Measurements from ENCODE around the gene COPE.

Gene COPE

GRCh38 chr19:18895038-18895823 lies 24.0 kb downstream of the COPE start:
- peak; percentile 46 for DNase-seq (ENCODE audit: low spot score)
- FAIRE-seq: no peak

- FAIRE-seq (no peak), DNase-seq (ENCODE audit: low spot score) (no peak)
Measured at GRCh38 chr19:18894254-18895037, 24.7 kb downstream of the COPE start.

GRCh38 chr19:18893587-18894253 lies 25.5 kb downstream of the COPE start:
- no peak for FAIRE-seq
- DNase-seq (ENCODE audit: low spot score): no peak

GRCh38 chr19:18889949-18890745 lies 29.0 kb downstream of the COPE start:
- DNase-seq (ENCODE audit: low spot score): no peak
- no peak for FAIRE-seq

GRCh38 chr19:18886972-18887371 lies 32.2 kb downstream of the COPE start:
- DNase-seq (ENCODE audit: low spot score): no peak
- FAIRE-seq: no peak

- DNase-seq (ENCODE audit: low spot score): no peak
- FAIRE-seq: no peak
Measured at GRCh38 chr19:18883526-18884304, 35.5 kb downstream of the COPE start.

GRCh38 chr19:18881491-18881890 lies 37.7 kb downstream of the COPE start:
- no peak for FAIRE-seq
- no peak for DNase-seq (ENCODE audit: low spot score)

- FAIRE-seq: no peak
- DNase-seq (ENCODE audit: low spot score): no peak
Measured at GRCh38 chr19:18879579-18880373, 39.4 kb downstream of the COPE start.

GRCh38 chr19:18878858-18879578 lies 40.2 kb downstream of the COPE start:
- FAIRE-seq: no peak

GRCh38 chr19:18878058-18878797 lies 41.0 kb downstream of the COPE start:
- no peak for DNase-seq (ENCODE audit: low spot score)
- no peak for FAIRE-seq

More at GRCh38 chr19:18878858-18879578, 40.2 kb downstream of the COPE start:
- no peak for DNase-seq (ENCODE audit: low spot score)

GRCh38 chr19:18876865-18877264 lies 42.3 kb downstream of the COPE start:
- no peak for FAIRE-seq
- DNase-seq (ENCODE audit: low spot score): no peak

GRCh38 chr19:18875726-18876125 lies 43.5 kb downstream of the COPE start:
- DNase-seq (ENCODE audit: low spot score) (no peak), FAIRE-seq (no peak)

- DNase-seq (ENCODE audit: low spot score): no peak
- no peak for FAIRE-seq
Measured at GRCh38 chr19:18871543-18871942, 47.6 kb downstream of the COPE start.

- FAIRE-seq (no peak), DNase-seq (ENCODE audit: low spot score) (no peak)
Measured at GRCh38 chr19:18870531-18871172, 48.5 kb downstream of the COPE start.

GRCh38 chr19:18869781-18870530 lies 49.2 kb downstream of the COPE start:
- DNase-seq (ENCODE audit: low spot score): no peak
- FAIRE-seq: no peak

GRCh38 chr19:18869023-18869618 lies 50.1 kb downstream of the COPE start:
- FAIRE-seq: no peak
- no peak for DNase-seq (ENCODE audit: low spot score)
